ENCODE data around the gene GGTLC1. TPM values are rescaled to one million over a fixed set of nuclear protein-coding genes. Genes with fewer than 3 reads are reported as not detected.

The GGTLC1 gene
- total RNA-seq, 4 donors from 2014 or later: not detected

DNA sequence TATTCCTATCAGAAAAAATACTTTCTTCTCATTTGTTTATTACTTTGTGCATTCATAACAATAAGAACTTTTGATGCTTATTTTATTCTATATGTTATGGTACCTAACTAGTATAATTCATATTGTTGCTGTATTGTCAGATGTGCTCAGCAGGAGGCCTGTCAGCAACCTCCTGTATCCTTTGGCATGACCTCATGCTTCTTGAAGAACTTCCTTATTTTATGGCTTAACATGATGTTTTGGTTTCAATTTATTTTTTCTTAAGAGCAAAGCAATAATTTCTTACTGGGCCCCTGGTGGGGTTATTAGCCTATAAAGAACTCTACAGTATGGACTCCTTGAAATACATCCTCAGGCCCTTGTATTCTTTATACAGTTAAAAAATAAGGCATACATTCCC is 17.3 kb downstream of the GGTLC1 start:
- ATAC-seq (no peak), DNase-seq (no peak)
- in situ Hi-C loops (cut with MboI; ENCODE audit: low sequenced_read_pairs in 4 of 4): loop anchor here in 1 of 4 donors (25.0 kb wide), 1 partner anchor 284 kb away; the partner anchor contains the start of gene CST4
- H3K4me1 ChIP-seq: no peaks in the 10 kb centered on the region
- no peak for TF ChIP-seq POLR2A (IDR thresholded peaks at IDR 0.05)
- TF ChIP-seq, protein P1, sequence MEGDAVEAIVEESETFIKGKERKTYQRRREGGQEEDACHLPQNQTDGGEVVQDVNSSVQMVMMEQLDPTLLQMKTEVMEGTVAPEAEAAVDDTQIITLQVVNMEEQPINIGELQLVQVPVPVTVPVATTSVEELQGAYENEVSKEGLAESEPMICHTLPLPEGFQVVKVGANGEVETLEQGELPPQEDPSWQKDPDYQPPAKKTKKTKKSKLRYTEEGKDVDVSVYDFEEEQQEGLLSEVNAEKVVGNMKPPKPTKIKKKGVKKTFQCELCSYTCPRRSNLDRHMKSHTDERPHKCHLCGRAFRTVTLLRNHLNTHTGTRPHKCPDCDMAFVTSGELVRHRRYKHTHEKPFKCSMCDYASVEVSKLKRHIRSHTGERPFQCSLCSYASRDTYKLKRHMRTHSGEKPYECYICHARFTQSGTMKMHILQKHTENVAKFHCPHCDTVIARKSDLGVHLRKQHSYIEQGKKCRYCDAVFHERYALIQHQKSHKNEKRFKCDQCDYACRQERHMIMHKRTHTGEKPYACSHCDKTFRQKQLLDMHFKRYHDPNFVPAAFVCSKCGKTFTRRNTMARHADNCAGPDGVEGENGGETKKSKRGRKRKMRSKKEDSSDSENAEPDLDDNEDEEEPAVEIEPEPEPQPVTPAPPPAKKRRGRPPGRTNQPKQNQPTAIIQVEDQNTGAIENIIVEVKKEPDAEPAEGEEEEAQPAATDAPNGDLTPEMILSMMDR (IDR thresholded peaks at IDR 0.05 in 4 of 5, conservative IDR thresholded peaks at IDR 0.05 in 1 of 5): no peak
- H3K9me3 ChIP-seq: no peaks in the 10 kb centered on the region
- intact Hi-C loops (cut with DNase I; ENCODE audit: low total_unique reads): no loop called here
- H3K27ac ChIP-seq: no peak overlapping the region
- H3K27me3 ChIP-seq: no peaks in the 10 kb centered on the region
- H3K36me3 ChIP-seq: no peaks in the 10 kb centered on the region
- no peak overlapping the region for H3K4me3 ChIP-seq

DNA sequence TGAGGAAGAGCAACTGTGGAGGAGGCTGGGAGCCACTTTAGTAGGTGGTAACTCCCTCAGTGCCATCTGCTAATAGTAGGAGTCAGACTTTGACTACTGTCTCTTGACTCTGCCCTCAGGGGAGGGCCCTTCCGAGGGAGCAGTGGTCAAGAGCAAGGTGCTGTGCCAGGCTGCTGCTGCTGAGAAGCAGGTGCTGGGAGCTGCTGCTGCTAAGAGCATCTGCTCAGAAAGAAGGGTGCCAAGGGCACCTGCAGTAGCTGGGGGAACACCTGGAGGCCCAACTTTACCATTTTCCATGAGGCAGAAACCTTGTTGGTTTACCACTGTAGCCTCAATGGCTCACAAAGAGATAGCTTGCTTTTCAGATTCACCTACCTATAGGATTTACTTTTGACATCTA is 18.5 kb downstream of the GGTLC1 start:
- Histone ChIP-seq H3K4me1 (no peaks in the 10 kb centered on the region), H3K36me3 (no peaks in the 10 kb centered on the region), H3K4me3 (no peak overlapping the region), H3K27me3 (no peaks in the 10 kb centered on the region), H3K9me3 (no peaks in the 10 kb centered on the region), H3K27ac (no peak overlapping the region)
- intact Hi-C loops (cut with DNase I; ENCODE audit: low total_unique reads) (no loop called here), in situ Hi-C loops (cut with MboI; ENCODE audit: low sequenced_read_pairs in 4 of 4) (loop anchor here in 1 of 4 donors (25.0 kb wide), 1 partner anchor 283 kb away; the partner anchor contains the start of gene CST4)
- DNase-seq: no peak
- no peak for ATAC-seq
- TF ChIP-seq, protein P1 (IDR thresholded peaks at IDR 0.05 in 4 of 5, conservative IDR thresholded peaks at IDR 0.05 in 1 of 5): no peak
- TF ChIP-seq POLR2A (IDR thresholded peaks at IDR 0.05): no peak

DNA sequence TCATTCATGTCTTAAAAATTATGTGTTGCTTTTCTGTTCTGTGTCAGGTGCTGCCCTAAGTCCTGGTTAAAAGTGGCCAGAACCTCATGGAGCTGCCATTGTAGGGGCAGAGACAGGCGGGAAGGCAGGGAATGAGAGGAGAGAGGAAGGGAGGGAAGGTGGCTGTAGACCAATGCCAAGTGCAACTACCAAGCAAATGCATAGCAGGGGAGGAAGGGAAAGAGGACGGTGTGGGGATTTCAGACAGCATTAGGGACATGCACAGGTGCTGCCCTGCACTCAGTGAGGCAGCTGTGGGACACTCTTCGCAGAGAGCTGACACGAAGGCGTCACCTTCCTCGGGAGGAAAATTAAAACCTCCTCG is 21.0 kb downstream of the GGTLC1 start:
- no peaks in the 10 kb centered on the region for H3K36me3 ChIP-seq
- DNase-seq (no peak), ATAC-seq (no peak)
- no peak overlapping the region for H3K27ac ChIP-seq
- no peak for TF ChIP-seq POLR2A (IDR thresholded peaks at IDR 0.05)
- TF ChIP-seq, protein P1 (IDR thresholded peaks at IDR 0.05 in 4 of 5, conservative IDR thresholded peaks at IDR 0.05 in 1 of 5): no peak
- in situ Hi-C loops (cut with MboI; ENCODE audit: low sequenced_read_pairs in 4 of 4): loop anchor here in 1 of 4 donors (25.0 kb wide), 1 partner anchor 280 kb away; the partner anchor contains the start of gene CST4
- no peaks in the 10 kb centered on the region for H3K9me3 ChIP-seq
- intact Hi-C loops (cut with DNase I; ENCODE audit: low total_unique reads): no loop called here
- no peaks in the 10 kb centered on the region for H3K27me3 ChIP-seq
- no peaks in the 10 kb centered on the region for H3K4me1 ChIP-seq
- no peak overlapping the region for H3K4me3 ChIP-seq

DNA sequence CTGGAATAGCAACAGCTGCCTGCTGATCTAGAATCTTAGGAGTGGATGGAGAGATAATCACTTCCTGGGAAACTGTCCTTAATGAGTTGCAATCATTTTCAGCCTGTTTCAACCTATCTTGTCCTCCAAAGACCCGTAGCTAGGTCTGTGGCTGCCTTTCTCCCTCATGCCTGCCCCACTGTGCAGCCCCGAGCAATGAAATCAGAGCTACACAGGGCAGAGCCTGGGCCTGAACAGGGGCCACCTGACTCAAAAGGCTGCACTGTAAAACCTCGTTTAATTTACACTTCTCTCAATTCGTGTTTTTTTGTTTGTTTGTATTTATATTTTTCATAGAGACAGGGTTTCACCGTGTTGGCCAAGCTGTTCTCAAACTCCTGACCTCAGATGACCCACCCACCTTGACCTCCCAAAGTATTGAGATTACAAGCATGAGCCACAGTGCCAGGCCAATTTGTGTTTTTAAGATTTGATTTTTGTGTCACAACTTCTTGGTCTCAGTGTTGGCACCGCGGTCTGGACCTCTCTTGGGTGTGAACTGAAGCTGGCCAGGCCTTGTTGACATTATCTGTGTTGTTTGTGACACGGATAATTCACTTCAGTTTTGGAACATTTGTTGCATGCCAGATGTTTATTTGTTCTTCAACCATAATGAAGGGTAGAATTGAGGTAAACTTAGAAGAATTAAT is 21.5 kb downstream of the GGTLC1 start:
- Histone ChIP-seq H3K9me3 (no peaks in the 10 kb centered on the region), H3K4me1 (no peaks in the 10 kb centered on the region), H3K27me3 (no peaks in the 10 kb centered on the region), H3K27ac (no peak overlapping the region), H3K4me3 (no peak overlapping the region), H3K36me3 (no peaks in the 10 kb centered on the region)
- intact Hi-C loops (cut with DNase I; ENCODE audit: low total_unique reads) (no loop called here), in situ Hi-C loops (cut with MboI; ENCODE audit: low sequenced_read_pairs in 4 of 4) (loop anchor here in 1 of 4 donors (25.0 kb wide), 1 partner anchor 280 kb away; the partner anchor contains the start of gene CST4)
- ATAC-seq: no peak
- no peak for TF ChIP-seq POLR2A (IDR thresholded peaks at IDR 0.05)
- TF ChIP-seq, protein P1 (IDR thresholded peaks at IDR 0.05 in 4 of 5, conservative IDR thresholded peaks at IDR 0.05 in 1 of 5): no peak
- no peak for DNase-seq

Data from gastrocnemius medialis (tissue), 4 donors.